Activated T-cell treated with anti-CD3 and anti-CD28 coated beads for 4 hours (primary cell): ENCODE data around the gene NDC80.
"Not testable (repeated sequence)": the region's sequence is repeated elsewhere in the genome, so short reads cannot be mapped to it uniquely, and the experiment has no call there.

Source experiments
- DNase-seq: peaks from one replicate; pipeline ENCODE4 v3.0.0-alpha.2; 2020

Gene NDC80

DNA sequence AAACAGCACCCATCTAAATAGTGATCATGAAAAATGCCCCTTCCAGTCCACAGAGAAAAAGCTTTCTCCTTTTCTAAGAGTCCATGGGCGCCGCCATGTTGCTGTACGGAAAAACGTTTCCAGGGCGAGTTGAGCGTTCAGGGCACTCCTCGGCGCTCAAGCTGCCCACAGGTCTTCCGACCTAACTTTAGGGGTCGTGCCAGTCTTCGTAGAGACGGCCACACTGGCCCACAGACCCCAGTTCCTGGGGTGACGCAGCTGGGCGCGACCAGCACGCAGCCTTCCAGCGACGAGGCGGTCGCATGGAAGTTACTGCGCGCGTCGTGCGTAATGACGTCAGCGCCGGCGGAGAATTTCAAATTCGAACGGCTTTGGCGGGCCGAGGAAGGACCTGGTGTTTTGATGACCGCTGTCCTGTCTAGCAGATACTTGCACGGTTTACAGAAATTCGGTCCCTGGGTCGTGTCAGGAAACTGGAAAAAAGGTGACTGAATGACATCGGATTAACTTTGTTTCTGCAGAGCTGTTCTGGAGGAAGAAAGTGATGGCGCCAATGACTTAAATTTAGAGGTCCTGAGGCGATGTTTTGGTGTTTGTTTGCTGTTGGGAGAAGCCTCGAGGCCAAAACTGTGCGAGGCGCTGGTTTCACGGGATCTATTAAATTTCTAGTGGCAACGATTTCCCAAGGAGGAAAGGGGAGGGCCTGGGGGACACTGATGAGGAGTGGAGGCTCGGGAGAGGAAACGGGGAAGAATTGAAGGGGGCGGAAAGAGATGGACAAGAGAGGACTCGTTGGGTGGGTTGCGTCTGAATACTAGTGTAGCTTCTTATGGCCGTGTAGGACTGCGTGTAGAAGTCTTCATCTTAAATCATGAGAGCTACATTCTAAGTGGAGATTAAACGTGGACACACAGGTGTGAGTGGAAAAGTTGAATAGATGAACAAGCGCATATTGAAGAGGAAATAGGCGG lies at the start of gene NDC80, which contains the start of gene METTL4:
Gene NDC80, plus strand, starts transcription at position 358 of the 971 bp plus-strand sequence. CDS start 1,429 bp downstream, outside the sequence.
Gene METTL4, minus strand, starts transcription at position 306 of the 971 bp plus-strand sequence. CDS start 4,289 bp downstream, outside the sequence.
- DNase-seq, result peak; percentile 74

DNA sequence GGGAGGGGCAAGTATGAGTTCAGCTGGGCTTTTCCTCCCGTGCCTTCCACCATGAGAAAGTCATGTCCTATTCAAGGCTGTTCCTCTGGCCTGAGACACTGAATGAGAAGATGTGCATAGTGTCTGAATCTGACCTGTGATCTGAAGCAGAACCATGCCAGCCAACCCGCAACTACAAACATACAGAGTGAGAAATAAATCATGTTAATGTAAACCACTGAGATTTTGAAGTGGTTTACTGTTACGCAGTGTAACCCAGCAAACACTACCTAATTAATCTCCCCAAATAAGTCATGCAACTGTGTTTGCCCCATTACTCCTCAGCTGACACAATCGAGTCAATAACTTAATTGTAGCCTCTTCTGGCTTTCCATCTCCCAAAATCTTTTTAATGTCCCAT lies 49.2 kb upstream of the NDC80 start:
- DNase-seq, result no peak

DNA sequence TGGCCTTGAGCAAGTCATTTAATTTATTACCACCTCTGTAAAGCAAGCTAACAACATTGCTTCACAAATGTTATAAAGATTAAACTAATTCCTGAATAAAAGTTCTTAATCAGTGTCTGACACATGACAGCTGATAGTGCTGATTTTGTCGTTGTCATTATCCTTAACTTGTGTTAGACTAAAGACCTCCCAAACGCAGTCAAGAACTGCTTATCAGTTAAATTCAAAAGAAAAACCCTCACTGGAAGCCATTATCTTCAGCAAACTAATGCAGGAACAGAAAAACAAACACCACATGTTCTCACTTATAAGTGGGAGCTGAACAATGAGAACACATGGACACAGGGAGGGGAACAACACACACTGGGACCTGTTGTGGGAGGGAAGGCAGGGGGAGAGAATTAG lies 46.6 kb upstream of the NDC80 start:
- not testable (repeated sequence) for DNase-seq

- no peak for DNase-seq
Measured at GRCh38 chr18:2526329-2526728, 45.0 kb upstream of the NDC80 start.

DNA sequence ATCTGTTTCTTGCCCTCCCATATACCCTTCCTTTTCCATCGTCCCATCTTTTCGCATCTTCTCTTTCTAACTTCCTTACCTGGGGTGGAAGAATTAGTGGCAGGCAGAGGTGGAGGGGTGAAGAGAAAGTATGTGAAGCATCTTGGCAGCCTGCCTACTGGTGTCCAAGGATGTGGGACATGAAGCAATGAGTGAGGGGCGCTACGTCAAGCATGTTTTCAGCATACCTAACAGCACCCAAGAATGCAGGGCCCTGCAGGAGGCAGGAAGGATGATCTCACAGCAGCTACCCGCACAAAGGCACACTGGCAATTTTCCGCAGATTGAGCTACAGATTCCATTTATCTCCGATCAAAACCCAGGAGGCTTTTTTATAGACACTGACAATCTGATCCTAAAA lies 42.2 kb upstream of the NDC80 start:
- no peak for DNase-seq

- no peak for DNase-seq
Measured at GRCh38 chr18:2531751-2532150, 39.6 kb upstream of the NDC80 start.

GRCh38 chr18:2532797-2533196 lies 38.6 kb upstream of the NDC80 start:
- no peak for DNase-seq

DNA sequence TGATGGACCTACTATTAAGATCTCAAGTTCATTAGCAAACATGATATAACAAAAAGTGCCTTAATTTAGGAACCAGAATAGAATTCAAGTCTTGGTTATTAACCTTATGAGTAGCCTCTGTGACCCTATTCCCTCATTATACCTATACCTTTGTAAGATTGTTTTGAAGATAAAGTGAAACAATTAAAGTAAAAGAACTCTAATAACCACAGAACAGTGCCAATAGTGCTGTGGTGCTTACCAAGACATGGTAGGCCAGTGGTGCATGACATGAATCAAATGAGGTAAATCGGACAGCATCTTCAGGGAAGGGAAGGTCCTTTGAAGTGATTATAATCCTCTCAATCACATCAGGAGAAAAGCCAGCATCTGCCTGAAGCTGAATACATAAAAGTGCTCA lies 36.5 kb upstream of the NDC80 start:
- DNase-seq, result no peak

- DNase-seq, result no peak
Measured at GRCh38 chr18:2535419-2535910, 35.9 kb upstream of the NDC80 start.

DNA sequence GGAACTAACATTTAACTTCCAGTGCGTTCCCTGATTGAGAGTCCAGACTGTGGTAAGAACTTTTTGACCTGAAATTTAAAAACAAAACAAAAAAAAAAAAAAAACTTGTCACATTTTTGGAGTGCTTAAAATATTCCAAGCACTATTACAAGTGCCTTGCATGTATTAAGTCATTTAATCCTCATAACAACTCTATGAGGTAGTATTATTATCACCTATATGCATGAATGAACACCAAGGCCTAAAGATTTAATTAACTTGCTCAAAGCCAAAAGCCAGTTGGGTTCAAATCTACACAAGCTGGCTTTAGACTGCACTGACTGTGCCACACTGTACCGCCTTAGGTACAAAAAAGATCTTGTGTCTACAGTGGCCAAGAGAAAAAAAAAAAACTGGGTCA lies 35.3 kb upstream of the NDC80 start:
- no peak for DNase-seq

DNA sequence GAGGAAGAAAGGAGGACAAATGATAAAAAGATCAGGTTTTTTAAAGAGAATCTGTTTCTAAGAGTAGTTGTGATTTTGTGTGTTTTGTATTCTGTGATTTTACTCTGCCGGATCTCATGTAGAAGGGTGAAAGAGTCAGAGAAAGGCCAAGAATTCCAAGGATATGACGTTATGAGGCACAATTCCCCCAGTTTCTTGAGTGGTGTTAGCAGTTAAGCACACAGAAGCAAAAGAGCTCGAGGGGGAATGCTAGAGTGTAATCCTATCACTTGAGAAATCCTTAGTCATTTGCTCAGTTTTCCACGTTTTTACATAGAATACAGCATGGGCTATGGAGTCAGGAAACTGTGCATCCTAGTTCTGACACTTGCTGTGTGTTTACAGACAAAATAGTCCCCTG lies 34.9 kb upstream of the NDC80 start:
- no peak for DNase-seq

DNA sequence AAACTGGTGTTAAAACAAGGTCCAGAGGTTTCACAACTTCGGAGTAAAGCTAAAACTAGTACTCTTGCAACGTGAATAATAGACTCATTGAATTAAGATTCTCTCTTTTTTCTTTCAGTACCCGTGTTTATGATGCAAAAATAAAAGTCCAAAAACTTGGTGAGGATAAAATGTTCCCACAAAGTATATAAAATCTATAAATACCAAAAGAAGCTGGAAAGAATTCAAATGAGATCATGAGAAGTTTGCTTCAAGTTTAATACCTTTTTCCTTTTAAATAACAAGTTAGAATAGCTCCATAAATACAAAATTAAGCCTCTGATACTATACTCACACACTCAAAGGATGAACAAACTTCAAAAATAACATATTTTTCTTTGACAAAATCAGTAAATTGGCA lies 34.1 kb upstream of the NDC80 start:
- no peak for DNase-seq

GRCh38 chr18:2538236-2538635 lies 33.1 kb upstream of the NDC80 start:
- no peak for DNase-seq

GRCh38 chr18:2538844-2539243 lies 32.5 kb upstream of the NDC80 start:
- DNase-seq, result no peak

GRCh38 chr18:2540575-2540974 lies 30.8 kb upstream of the NDC80 start:
- DNase-seq, result no peak

DNA sequence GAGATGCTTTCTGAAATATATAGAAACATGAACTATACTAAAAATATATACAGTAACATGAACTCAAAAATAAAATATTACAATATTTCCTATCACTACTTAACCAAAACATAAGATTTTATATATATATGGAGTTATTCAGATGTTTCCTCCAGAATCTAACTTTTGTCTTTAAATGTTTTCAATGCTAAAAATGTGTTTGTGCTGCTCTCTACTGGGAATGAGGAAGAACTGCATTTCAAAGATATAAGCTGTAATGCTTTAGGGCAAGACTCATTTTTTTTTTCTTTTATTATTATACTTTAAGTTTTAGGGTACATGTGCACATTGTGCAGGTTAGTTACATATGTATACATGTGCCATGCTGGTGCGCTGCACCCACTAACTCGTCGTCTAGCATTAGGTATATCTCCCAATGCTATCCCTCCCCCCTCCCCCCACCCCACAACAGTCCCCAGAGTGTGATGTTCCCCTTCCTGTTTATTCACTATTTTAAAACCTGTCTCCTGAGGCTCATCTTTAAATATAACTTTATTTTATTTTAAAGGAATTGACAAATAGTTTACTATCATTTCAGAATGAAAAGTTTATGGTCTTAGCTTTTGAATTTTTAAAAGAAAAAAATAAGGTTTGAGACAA lies 29.3 kb upstream of the NDC80 start:
- not testable (repeated sequence) for DNase-seq

DNA sequence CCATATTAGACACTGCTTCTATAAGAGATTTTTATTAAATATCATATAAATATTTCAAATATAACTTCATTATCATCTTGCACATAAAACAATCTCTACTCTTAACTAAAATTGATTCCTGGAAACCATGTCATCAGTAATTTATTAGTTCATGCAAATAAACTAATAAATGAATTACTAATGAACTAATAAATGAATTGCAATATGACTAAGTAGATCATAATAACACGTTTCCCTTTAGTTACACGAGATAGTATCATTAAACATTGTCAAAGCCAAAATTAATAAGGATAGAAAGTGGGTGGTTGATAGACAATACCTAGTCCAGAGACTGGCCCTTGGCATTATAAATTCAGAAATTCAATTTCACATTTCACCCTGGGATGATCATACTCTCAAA lies 26.2 kb upstream of the NDC80 start:
- DNase-seq, result no peak

DNA sequence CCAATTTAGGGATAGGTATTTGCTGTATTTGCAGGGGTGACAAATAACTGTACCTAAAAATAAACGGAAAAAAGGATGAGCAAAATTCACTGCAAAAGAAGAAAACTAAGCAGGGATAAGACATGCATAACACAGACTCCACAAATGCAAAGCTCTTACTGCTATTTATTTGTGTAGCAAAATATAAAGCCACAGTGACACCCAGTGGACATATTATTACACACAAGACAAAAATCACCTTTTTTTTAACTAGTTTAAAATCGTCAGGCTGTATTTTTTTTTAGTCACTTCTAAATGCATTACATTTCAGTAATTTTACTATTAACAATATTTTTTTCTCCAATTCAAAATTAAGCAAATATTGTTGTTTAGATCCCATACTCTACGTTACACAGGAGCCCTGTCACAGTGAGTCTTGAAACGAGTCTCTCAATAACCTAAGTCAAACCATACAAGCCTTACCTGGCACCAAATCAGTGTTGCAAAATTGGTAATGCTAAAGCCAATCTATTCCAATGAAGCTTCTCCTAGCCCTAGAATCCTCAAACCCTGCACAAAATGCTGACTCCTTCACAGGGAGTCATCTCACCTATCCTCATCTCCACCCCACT lies 23.8 kb upstream of the NDC80 start:
- no peak for DNase-seq

DNA sequence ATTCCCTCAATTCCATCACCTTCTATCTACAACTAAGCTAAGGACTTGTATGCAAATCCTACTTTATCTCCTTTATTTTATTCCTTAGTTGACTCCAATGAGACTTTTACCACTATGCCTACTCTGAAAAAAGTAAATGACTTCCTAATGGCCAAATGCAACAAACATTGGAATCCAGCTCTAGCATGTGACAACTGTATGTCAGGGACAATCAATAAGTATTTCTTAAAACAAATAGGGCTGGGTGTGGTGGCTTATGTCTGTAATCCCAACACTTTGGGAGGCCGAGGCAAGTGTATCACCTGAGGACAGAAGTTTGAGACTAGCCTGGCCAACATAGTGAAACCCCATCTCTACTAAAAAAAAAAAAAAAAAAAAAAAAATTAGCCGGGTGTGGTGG lies 21.9 kb upstream of the NDC80 start:
- no peak for DNase-seq

DNA sequence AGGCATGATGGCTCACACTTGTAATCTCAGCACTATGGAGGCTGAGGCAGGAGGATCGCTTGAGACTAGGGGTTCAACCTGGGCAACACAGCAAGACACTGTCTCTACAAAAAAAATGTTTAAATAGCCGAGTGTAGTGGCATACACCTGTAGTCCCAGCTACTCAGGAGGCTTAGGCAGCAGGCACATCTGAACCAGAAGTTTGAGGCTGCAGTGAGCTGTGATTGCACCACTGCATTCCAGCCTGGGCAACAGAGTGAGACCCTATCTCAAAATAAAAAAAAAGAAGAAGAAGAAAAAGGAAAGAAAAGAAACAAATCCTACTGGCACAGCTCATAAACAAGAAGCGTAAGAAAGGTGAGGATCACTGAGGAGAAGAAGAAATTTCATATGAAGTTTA lies 19.9 kb upstream of the NDC80 start:
- DNase-seq, result no peak

DNA sequence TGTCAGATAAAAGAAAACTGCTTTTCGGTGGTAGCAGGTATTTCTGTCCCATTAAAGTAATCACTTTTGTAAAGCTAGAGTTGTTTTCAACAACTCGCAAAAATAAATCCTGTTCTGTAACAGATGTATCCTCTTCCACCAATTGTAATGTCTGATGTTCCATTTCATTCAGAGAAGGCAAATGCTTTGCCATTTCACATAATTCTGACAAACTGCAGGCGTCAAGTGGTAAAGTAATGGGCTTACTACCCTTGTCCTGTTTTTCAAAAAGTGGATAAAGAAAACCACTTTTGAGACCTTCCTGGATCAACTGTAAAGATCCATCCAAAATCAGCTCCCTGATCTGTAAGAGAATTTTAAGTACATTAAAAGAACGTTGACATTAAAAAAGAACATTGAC lies 16.7 kb upstream of the NDC80 start:
- no peak for DNase-seq

DNA sequence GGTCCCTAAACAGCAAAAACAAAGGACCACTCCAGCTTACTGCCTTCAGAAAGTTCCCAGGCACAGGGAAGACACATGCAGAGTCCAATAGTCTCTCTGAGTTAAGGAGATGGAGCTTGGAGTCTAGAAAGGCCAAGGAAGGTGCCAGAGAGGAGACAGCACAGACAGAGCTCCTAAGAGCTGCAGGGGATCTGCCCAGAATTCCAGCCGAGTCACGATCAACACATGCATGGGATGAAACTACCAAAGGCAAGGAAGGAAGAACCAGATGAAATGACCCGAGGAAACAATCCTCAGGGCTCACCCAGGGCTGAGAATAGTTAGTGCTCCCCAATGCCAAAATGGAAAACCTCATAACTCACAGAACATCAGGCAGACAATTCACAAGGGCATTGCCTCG lies 15.5 kb upstream of the NDC80 start:
- DNase-seq, result no peak

DNA sequence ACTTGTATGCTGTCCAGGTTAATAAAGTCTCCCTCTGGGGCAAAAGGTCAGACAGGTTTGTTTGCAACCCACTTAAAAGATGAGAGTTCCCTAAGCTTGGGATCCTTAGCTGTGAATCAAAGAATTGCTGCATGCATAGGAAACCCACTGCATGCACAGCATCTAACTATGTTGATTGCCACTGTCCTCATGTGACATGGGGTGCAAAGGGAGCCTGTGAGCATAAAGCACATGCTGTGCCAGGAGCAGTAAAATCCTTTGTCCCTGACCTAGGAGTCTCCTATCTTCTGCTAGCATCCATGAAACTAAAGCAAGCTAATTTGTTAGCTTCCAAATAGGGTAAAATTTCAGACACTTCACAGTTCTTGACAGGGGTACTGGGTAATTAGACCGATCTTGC lies 13.8 kb upstream of the NDC80 start:
- DNase-seq, result no peak

GRCh38 chr18:2559249-2559648 lies 12.1 kb upstream of the NDC80 start:
- DNase-seq, result no peak
